Spleen (tissue), 7 donors: ENCODE data around the gene PDF.

Source experiments
- CTCF ChIP-seq, 11 experiments: fragments of 200-600 bp in 7 of 11; fragments of 450-650 bp in 4 of 11; sonication (generic) in 4 of 11; IDR thresholded peaks in 8 of 11; conservative IDR thresholded peaks in 3 of 11; 1 replicate in 7 of 11; 2 replicates in 4 of 11; pipeline versions ENCODE4 v1.4.0 to v1.8.0; 2016 to 2021; ENCODE audit warnings: antibody characterized with exemption in 11 of 11, inconsistent platforms in 4 of 11, mild to moderate bottlenecking in 1 of 11
- POLR2A ChIP-seq, 3 donors: fragments of 450-650 bp; IDR thresholded peaks; one replicate each; pipeline ENCODE4 v1.5.1; 2017; ENCODE audit warnings: antibody characterized with exemption in 3 of 3, mild to moderate bottlenecking in 1 of 3
- POLR2AphosphoS5 ChIP-seq, 3 donors: sonication (generic); formaldehyde crosslinking; IDR thresholded peaks; one replicate each; pipeline ENCODE4 v1.5.1; 2017; ENCODE audit warnings: antibody characterized with exemption in 3 of 3
- donor health status: DM: no; HTN: no; CAD: no; lungs with moderate emphysema.
- donor health status: DM: no; HTN: no; CAD: no.
- donor health status: DM: no; HTN: no; CAD: no.

- no peak for TF ChIP-seq CTCF (IDR thresholded peaks at IDR 0.05 in 8 of 11, conservative IDR thresholded peaks at IDR 0.05 in 3 of 11)
- TF ChIP-seq POLR2AphosphoS5 (IDR thresholded peaks at IDR 0.05), result no peak
- no peak for TF ChIP-seq POLR2A (IDR thresholded peaks at IDR 0.05)
Observed at GRCh38 chr16:69346683-69347082, 16.3 kb upstream of the PDF start.
